ENCODE results near the gene ARMCX4.

Gene ARMCX4

GRCh38 chrX:101485212-101485949 lies at the start of gene ARMCX4:
Gene ARMCX4, plus strand, starts transcription at chrX:101485456. Its CDS starts 3,134 bp downstream, at chrX:101488590.
- TF ChIP-seq Cebpa-rat (IDR thresholded peaks at IDR 0.05), result no peak
- H3K4me2 ChIP-seq, result no peak within 1 kb of the TSS

GRCh38 chrX:101442085-101442484 lies 43.2 kb upstream of the ARMCX4 start:
- H3K27me3 ChIP-seq, result no peaks in the 10 kb centered on the region
- H3K9me3 ChIP-seq, result no peaks in the 10 kb centered on the region
- H3K4me2 ChIP-seq, result no peak overlapping the region
- H3K9ac ChIP-seq, result no peak overlapping the region
- no peak for TF ChIP-seq Cebpa-rat (IDR thresholded peaks at IDR 0.05)
- no peaks in the 10 kb centered on the region for H3K4me1 ChIP-seq
- H3K27ac ChIP-seq, result no peak overlapping the region
- no peaks in the 10 kb centered on the region for H4K20me1 ChIP-seq
- H3K36me3 ChIP-seq, result no peaks in the 10 kb centered on the region; the same call in 1 of the 2 replicates
- no peak overlapping the region for H3K4me3 ChIP-seq

More at GRCh38 chrX:101485212-101485949, at the start of gene ARMCX4:
- Histone ChIP-seq H4K20me1 (no peaks in the 10 kb centered on the region), H3K9me3 (peaks cover 6% of the 10 kb centered on the region; the same call in 1 of the 2 replicates), H3K27me3 (no peaks in the 10 kb centered on the region), H3K4me1 (no peaks in the 10 kb centered on the region), H3K27ac (no peak within 1 kb of the TSS), H3K4me3 (no peak within 1 kb of the TSS), H3K9ac (no peak within 1 kb of the TSS), H3K36me3 (no peaks in the 10 kb centered on the region)

GRCh38 chrX:101449279-101449678 lies 36.0 kb upstream of the ARMCX4 start:
- no peak overlapping the region for H3K27ac ChIP-seq
- H4K20me1 ChIP-seq, result no peaks in the 10 kb centered on the region
- TF ChIP-seq Cebpa-rat (IDR thresholded peaks at IDR 0.05), result no peak
- H3K4me3 ChIP-seq, result no peak overlapping the region
- H3K9me3 ChIP-seq, result 0 out of 2 replicates have a peak, but pooled peaks cover 8% of the 10 kb centered on the region
- H3K4me1 ChIP-seq, result no peaks in the 10 kb centered on the region
- H3K9ac ChIP-seq, result no peak overlapping the region
- no peaks in the 10 kb centered on the region for H3K27me3 ChIP-seq
- H3K36me3 ChIP-seq, result no peaks in the 10 kb centered on the region
- no peak overlapping the region for H3K4me2 ChIP-seq

GRCh38 chrX:101450085-101450484 lies 35.2 kb upstream of the ARMCX4 start:
- no peaks in the 10 kb centered on the region for H3K4me1 ChIP-seq
- H3K27me3 ChIP-seq, result no peaks in the 10 kb centered on the region
- H4K20me1 ChIP-seq, result no peaks in the 10 kb centered on the region
- H3K27ac ChIP-seq, result no peak overlapping the region
- H3K4me2 ChIP-seq, result no peak overlapping the region
- no peak for TF ChIP-seq Cebpa-rat (IDR thresholded peaks at IDR 0.05)
- no peaks in the 10 kb centered on the region for H3K36me3 ChIP-seq
- H3K9me3 ChIP-seq, result 0 out of 2 replicates have a peak, but pooled peaks cover 8% of the 10 kb centered on the region
- H3K9ac ChIP-seq, result no peak overlapping the region
- H3K4me3 ChIP-seq, result no peak overlapping the region

GRCh38 chrX:101450961-101451360 lies 34.3 kb upstream of the ARMCX4 start:
- no peak overlapping the region for H3K4me3 ChIP-seq
- no peak overlapping the region for H3K9ac ChIP-seq
- no peak overlapping the region for H3K4me2 ChIP-seq
- no peaks in the 10 kb centered on the region for H4K20me1 ChIP-seq
- no peaks in the 10 kb centered on the region for H3K27me3 ChIP-seq
- H3K4me1 ChIP-seq, result no peaks in the 10 kb centered on the region
- H3K36me3 ChIP-seq, result no peaks in the 10 kb centered on the region
- no peak overlapping the region for H3K27ac ChIP-seq
- H3K9me3 ChIP-seq, result 0 out of 2 replicates have a peak, but pooled peaks cover 8% of the 10 kb centered on the region
- TF ChIP-seq Cebpa-rat (IDR thresholded peaks at IDR 0.05), result no peak

- Histone ChIP-seq H3K27ac (no peak overlapping the region), H3K4me1 (no peaks in the 10 kb centered on the region), H3K36me3 (no peaks in the 10 kb centered on the region), H3K4me3 (no peak overlapping the region), H3K9me3 (0 out of 2 replicates have a peak, but pooled peaks cover 8% of the 10 kb centered on the region), H3K4me2 (no peak overlapping the region), H3K27me3 (no peaks in the 10 kb centered on the region), H3K9ac (no peak overlapping the region), H4K20me1 (no peaks in the 10 kb centered on the region)
- TF ChIP-seq Cebpa-rat (IDR thresholded peaks at IDR 0.05), result no peak
Observed at GRCh38 chrX:101452056-101452455, 33.2 kb upstream of the ARMCX4 start.

- H3K27ac ChIP-seq, result no peak overlapping the region
- no peaks in the 10 kb centered on the region for H4K20me1 ChIP-seq
- no peaks in the 10 kb centered on the region for H3K4me1 ChIP-seq
- H3K27me3 ChIP-seq, result no peaks in the 10 kb centered on the region
- no peak for TF ChIP-seq Cebpa-rat (IDR thresholded peaks at IDR 0.05)
- H3K36me3 ChIP-seq, result no peaks in the 10 kb centered on the region
- no peak overlapping the region for H3K9ac ChIP-seq
- no peak overlapping the region for H3K4me3 ChIP-seq
- no peak overlapping the region for H3K4me2 ChIP-seq
- no peaks in the 10 kb centered on the region for H3K9me3 ChIP-seq
Observed at GRCh38 chrX:101460669-101461068, 24.6 kb upstream of the ARMCX4 start.

- no peak overlapping the region for H3K4me2 ChIP-seq
- TF ChIP-seq Cebpa-rat (IDR thresholded peaks at IDR 0.05), result no peak
- H3K9me3 ChIP-seq, result no peaks in the 10 kb centered on the region
- no peak overlapping the region for H3K27ac ChIP-seq
- H4K20me1 ChIP-seq, result no peaks in the 10 kb centered on the region
- H3K4me3 ChIP-seq, result no peak overlapping the region
- no peaks in the 10 kb centered on the region for H3K27me3 ChIP-seq
- H3K36me3 ChIP-seq, result no peaks in the 10 kb centered on the region
- no peaks in the 10 kb centered on the region for H3K4me1 ChIP-seq
- no peak overlapping the region for H3K9ac ChIP-seq
Observed at GRCh38 chrX:101462892-101463291, 22.4 kb upstream of the ARMCX4 start.

- TF ChIP-seq Cebpa-rat (IDR thresholded peaks at IDR 0.05), result no peak
Observed at GRCh38 chrX:101478366-101478765, 6.9 kb upstream of the ARMCX4 start.

GRCh38 chrX:101482296-101482695 lies 3.0 kb upstream of the ARMCX4 start:
- H3K4me1 ChIP-seq, result no peaks in the 10 kb centered on the region
- H3K4me2 ChIP-seq, result no peak overlapping the region
- H3K36me3 ChIP-seq, result no peaks in the 10 kb centered on the region
- H3K9me3 ChIP-seq, result no peaks in the 10 kb centered on the region
- no peak overlapping the region for H3K4me3 ChIP-seq
- H3K27ac ChIP-seq, result no peak overlapping the region
- H4K20me1 ChIP-seq, result no peaks in the 10 kb centered on the region
- no peak overlapping the region for H3K9ac ChIP-seq
- no peak for TF ChIP-seq Cebpa-rat (IDR thresholded peaks at IDR 0.05)
- no peaks in the 10 kb centered on the region for H3K27me3 ChIP-seq

More at GRCh38 chrX:101478366-101478765, 6.9 kb upstream of the ARMCX4 start:
- Histone ChIP-seq H3K9me3 (no peaks in the 10 kb centered on the region), H3K27me3 (no peaks in the 10 kb centered on the region), H3K4me2 (no peak overlapping the region), H3K4me3 (no peak overlapping the region), H3K27ac (no peak overlapping the region), H3K9ac (no peak overlapping the region), H3K4me1 (no peaks in the 10 kb centered on the region), H4K20me1 (no peaks in the 10 kb centered on the region), H3K36me3 (no peaks in the 10 kb centered on the region)
